K562 (cell line): ENCODE data around the gene PPP4R1. TPM values are rescaled to one million over a fixed set of nuclear protein-coding genes. Genes with fewer than 3 reads are reported as not detected.

Experiments
- ELF1 ChIP-seq: fragments of 200-800 bp; sonication (Bioruptor generic); IDR thresholded peaks from 2 replicates; pipeline ENCODE4 v1.6.1; 2016; ENCODE audit warnings: missing genetic modification characterization, missing compliant biosample characterization
- EP300 ChIP-seq: IDR thresholded peaks from 2 replicates; pipeline ENCODE4 v1.6.1; 2012; ENCODE audit warnings: low read length, improper control_type of control experiment
- L3MBTL2 ChIP-seq: fragments of 450-650 bp; IDR thresholded peaks from 2 replicates; pipeline ENCODE4 v1.6.1; 2016; ENCODE audit warnings: mild to moderate bottlenecking, moderate library complexity
- MAZ ChIP-seq, 2 experiments: fragments of 450-650 bp in 1 of 2; sonication (generic) in 1 of 2; formaldehyde crosslinking; IDR thresholded peaks in 1 of 2; conservative IDR thresholded peaks in 1 of 2; 2 replicates each; pipeline versions ENCODE4 v1.4.0 to v1.5.0; 2020; ENCODE audit warnings: mild to moderate bottlenecking in 1 of 2, missing genetic modification reagents in 1 of 2
- NBN ChIP-seq: fragments of 450-650 bp; IDR thresholded peaks from 2 replicates; pipeline ENCODE4 v1.6.1; 2016; ENCODE audit warnings: low read depth, mild to moderate bottlenecking
- RFX1 ChIP-seq: fragments of 450-650 bp; IDR thresholded peaks from 2 replicates; pipeline ENCODE4 v1.6.1; 2016; ENCODE audit warnings: mild to moderate bottlenecking, moderate library complexity
- RUNX1 ChIP-seq: sonication (generic); IDR thresholded peaks from 2 replicates; pipeline ENCODE4 v1.6.1; 2016; ENCODE audit warnings: antibody characterized with exemption, low read depth
- ZFX ChIP-seq: sonication (generic); formaldehyde crosslinking; IDR thresholded peaks from 2 replicates; pipeline ENCODE4 v1.8.0; 2022; ENCODE audit warnings: mild to moderate bottlenecking, missing genetic modification reagents, moderate library complexity
- ZNF124 ChIP-seq: sonication (generic); formaldehyde crosslinking; IDR thresholded peaks from 2 replicates; pipeline ENCODE4 v1.8.1; 2022; ENCODE audit warnings: missing genetic modification reagents
- ZNF212 ChIP-seq: fragments of 450-650 bp; formaldehyde crosslinking; IDR thresholded peaks from 2 replicates; pipeline ENCODE4 v1.4.0; 2020; ENCODE audit warnings: mild to moderate bottlenecking
- polyA plus RNA-seq, 8 experiments: library from polyadenylated mRNA; depleted of rRNA in 4 of 8; stranded (reverse) in 5 of 8; unstranded in 3 of 8; fragments of >200 nt; fragmentation: Nextera tagmentation in 2 of 8; fragmentation: Illumina TruSeq in 1 of 8; extraction: Ambion mirVana in 2 of 8; extraction: Trizol in 1 of 8; gene quantifications; 2 replicates each; pipeline versions ENCODE4 v1.2.1 to v1.2.3, GENCODE V29; 2011 to 2014; ENCODE audit warnings: inconsistent platforms in 1 of 8, missing spikeins in 1 of 8
- total RNA-seq, 7 experiments: library from RNA; depleted of rRNA in 6 of 7; stranded (reverse); fragments of >200 nt in 6 of 7; fragmentation: Illumina TruSeq in 2 of 7; extraction: Trizol in 2 of 7; gene quantifications; 2 replicates each; pipeline versions ENCODE4 v1.2.1 to v1.2.3, GENCODE V29; 2011 to 2021; ENCODE audit warnings: low replicate concordance in 1 of 7
- TF ChIP-seq, protein P1 (sequence below): sonication (generic); formaldehyde crosslinking; IDR thresholded peaks from 2 replicates; pipeline ENCODE4 v1.8.1; 2023; ENCODE audit warnings: mild to moderate bottlenecking, missing genetic modification reagents
- TF ChIP-seq, protein P2 (sequence below): IDR thresholded peaks from 2 replicates; pipeline ENCODE4 v1.6.1; 2011; ENCODE audit warnings: borderline replicate concordance, low read depth, mild to moderate bottlenecking, moderate library complexity, low read length; ENCODE audit not compliant: insufficient read depth, poor library complexity, severe bottlenecking
- TF ChIP-seq, protein P3 (sequence below): fragments of 450-650 bp; IDR thresholded peaks from 2 replicates; pipeline ENCODE4 v1.6.1; 2018; ENCODE audit warnings: mild to moderate bottlenecking, low read depth; ENCODE audit not compliant: partially characterized antibody
- TF ChIP-seq, protein P4 (sequence below): sonication (generic); formaldehyde crosslinking; IDR thresholded peaks from 2 replicates; pipeline ENCODE4 v1.8.1; 2023; ENCODE audit warnings: missing genetic modification reagents, mild to moderate bottlenecking, borderline replicate concordance

The PPP4R1 gene
- total and polyA plus RNA-seq, 9 of the 15 experiments (the other 6 are each of a cell fraction or from before 2014, with no cell fraction given), result 23.5 to 136 (median 84.5) TPM

DNA sequence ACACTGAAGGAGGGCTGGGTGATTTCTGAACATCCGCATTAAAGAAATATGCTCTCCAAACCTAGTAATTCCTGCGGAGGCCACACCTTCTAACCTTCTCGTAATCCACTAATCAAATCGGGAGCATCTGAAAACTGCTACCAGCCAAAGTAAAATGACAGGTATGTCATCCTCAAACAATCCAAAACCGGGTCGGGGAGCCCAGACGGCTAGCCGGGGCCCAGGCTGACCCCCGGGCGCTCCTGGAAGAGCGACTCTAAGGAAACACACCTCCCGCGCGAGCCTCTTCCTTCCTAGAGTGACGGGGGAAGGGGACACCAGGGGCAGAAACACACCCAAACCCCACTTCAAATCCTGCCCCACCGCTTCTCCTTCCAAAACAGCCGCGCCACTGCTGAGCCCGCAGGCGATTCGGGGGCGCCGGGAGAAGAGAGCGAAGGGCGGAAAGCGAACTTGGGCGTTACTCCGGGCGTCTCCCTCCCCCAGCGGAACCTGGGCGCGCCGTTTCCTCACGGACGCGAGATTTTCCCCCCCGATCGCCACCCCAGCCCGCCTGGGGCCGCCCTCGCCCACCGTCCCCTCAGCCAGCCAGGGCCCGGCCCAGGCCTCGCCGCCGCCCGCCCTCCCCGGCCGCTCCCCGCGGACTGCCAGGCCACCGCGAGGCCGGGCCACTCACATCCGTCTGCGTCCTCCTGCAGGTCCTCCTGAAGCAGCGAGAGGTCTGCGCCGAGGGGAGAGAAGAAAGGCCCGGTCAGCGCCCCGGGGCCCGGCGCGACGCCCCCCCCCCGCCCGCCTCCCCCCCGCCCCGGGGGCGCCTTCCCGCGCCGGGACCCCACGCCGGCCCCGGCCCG lies 584 bp downstream of the PPP4R1 start (continued):
- TF ChIP-seq, protein P1, sequence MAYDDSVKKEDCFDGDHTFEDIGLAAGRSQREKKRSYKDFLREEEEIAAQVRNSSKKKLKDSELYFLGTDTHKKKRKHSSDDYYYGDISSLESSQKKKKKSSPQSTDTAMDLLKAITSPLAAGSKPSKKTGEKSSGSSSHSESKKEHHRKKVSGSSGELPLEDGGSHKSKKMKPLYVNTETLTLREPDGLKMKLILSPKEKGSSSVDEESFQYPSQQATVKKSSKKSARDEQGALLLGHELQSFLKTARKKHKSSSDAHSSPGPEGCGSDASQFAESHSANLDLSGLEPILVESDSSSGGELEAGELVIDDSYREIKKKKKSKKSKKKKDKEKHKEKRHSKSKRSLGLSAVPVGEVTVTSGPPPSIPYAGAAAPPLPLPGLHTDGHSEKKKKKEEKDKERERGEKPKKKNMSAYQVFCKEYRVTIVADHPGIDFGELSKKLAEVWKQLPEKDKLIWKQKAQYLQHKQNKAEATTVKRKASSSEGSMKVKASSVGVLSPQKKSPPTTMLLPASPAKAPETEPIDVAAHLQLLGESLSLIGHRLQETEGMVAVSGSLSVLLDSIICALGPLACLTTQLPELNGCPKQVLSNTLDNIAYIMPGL (CRISPR knock-in tag), result no peak; the same call in 1 of the 2 replicates
- TF ChIP-seq ZFX (peak; percentile 77), MAZ (CRISPR knock-in tag; conservative IDR thresholded peaks at IDR 0.05 in 1 of 2, IDR thresholded peaks at IDR 0.05 in 1 of 2) (peak; percentile 47 to 78; a peak in 2 of 4 replicates), NBN (no peak), RFX1 (no peak), L3MBTL2 (peak; percentile 42; the same call in 1 of the 2 replicates), ELF1 (no peak), RUNX1 (0 out of 2 replicates have a peak, but pooled peaks have one; percentile 40), ZNF124 (CRISPR knock-in tag) (no peak), EP300 (no peak), ZNF212 (CRISPR knock-in tag) (no peak)
- TF ChIP-seq, protein P2, sequence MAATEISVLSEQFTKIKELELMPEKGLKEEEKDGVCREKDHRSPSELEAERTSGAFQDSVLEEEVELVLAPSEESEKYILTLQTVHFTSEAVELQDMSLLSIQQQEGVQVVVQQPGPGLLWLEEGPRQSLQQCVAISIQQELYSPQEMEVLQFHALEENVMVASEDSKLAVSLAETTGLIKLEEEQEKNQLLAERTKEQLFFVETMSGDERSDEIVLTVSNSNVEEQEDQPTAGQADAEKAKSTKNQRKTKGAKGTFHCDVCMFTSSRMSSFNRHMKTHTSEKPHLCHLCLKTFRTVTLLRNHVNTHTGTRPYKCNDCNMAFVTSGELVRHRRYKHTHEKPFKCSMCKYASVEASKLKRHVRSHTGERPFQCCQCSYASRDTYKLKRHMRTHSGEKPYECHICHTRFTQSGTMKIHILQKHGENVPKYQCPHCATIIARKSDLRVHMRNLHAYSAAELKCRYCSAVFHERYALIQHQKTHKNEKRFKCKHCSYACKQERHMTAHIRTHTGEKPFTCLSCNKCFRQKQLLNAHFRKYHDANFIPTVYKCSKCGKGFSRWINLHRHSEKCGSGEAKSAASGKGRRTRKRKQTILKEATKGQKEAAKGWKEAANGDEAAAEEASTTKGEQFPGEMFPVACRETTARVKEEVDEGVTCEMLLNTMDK, result peak; percentile 59
- TF ChIP-seq, protein P3, sequence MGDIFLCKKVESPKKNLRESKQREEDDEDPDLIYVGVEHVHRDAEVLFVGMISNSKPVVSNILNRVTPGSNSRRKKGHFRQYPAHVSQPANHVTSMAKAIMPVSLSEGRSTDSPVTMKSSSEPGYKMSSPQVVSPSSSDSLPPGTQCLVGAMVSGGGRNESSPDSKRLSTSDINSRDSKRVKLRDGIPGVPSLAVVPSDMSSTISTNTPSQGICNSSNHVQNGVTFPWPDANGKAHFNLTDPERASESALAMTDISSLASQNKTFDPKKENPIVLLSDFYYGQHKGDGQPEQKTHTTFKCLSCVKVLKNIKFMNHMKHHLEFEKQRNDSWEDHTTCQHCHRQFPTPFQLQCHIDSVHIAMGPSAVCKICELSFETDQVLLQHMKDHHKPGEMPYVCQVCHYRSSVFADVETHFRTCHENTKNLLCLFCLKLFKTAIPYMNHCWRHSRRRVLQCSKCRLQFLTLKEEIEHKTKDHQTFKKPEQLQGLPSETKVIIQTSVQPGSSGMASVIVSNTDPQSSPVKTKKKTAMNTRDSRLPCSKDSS, result no peak
- TF ChIP-seq, protein P4, sequence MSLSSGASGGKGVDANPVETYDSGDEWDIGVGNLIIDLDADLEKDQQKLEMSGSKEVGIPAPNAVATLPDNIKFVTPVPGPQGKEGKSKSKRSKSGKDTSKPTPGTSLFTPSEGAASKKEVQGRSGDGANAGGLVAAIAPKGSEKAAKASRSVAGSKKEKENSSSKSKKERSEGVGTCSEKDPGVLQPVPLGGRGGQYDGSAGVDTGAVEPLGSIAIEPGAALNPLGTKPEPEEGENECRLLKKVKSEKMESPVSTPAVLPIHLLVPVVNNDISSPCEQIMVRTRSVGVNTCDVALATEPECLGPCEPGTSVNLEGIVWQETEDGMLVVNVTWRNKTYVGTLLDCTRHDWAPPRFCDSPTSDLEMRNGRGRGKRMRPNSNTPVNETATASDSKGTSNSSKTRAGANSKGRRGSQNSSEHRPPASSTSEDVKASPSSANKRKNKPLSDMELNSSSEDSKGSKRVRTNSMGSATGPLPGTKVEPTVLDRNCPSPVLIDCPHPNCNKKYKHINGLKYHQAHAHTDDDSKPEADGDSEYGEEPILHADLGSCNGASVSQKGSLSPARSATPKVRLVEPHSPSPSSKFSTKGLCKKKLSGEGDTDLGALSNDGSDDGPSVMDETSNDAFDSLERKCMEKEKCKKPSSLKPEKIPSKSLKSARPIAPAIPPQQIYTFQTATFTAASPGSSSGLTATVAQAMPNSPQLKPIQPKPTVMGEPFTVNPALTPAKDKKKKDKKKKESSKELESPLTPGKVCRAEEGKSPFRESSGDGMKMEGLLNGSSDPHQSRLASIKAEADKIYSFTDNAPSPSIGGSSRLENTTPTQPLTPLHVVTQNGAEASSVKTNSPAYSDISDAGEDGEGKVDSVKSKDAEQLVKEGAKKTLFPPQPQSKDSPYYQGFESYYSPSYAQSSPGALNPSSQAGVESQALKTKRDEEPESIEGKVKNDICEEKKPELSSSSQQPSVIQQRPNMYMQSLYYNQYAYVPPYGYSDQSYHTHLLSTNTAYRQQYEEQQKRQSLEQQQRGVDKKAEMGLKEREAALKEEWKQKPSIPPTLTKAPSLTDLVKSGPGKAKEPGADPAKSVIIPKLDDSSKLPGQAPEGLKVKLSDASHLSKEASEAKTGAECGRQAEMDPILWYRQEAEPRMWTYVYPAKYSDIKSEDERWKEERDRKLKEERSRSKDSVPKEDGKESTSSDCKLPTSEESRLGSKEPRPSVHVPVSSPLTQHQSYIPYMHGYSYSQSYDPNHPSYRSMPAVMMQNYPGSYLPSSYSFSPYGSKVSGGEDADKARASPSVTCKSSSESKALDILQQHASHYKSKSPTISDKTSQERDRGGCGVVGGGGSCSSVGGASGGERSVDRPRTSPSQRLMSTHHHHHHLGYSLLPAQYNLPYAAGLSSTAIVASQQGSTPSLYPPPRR (CRISPR knock-in tag), result 0 out of 2 replicates have a peak, but pooled peaks have one; percentile 58
